ENCODE results near the gene KLRF1.

The KLRF1 gene

DNA sequence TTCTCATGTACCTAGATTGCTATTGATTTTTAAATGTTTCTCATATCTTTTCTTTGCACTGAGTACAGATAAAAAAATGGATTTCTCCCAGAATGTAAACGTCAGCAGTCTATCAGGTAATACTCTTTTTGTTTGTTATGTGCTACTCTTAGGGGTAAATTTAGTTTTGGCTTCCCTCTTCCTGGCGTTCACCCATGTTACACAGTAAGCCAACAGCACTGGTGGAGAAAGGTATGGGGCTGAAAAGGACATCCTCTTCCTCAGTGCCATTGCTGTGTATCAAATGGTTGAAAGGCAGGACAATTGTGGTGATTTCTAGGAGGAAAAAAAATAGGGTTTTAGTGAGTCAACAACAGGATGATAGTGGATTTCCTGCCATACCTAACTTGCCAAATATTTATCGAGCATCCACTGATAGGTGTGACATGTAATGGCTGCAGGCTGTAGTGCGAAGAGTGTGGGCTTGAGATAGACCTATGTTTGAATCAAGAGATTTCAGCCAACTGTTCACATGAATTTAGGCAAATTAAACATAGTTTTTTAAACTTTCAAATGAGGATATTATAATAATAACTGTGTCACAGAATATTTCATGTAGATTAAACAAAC, 61.5 kb downstream of the KLRF1 start:
- Histone ChIP-seq H3K9ac (ENCODE audit: low read depth in 1 of 2, low read length in 2 of 2) (no peak overlapping the region), H3K4me1 (ENCODE audit: control insufficient read depth in 1 of 2, insufficient read depth in 2 of 2, low read length in 2 of 2) (no peaks in the 10 kb centered on the region), H3K27me3 (ENCODE audit: control insufficient read depth in 1 of 2, insufficient read depth in 2 of 2, low read length in 2 of 2) (no peaks in the 10 kb centered on the region), H3K9me3 (ENCODE audit: control insufficient read depth in 1 of 2, low read length in 2 of 2) (no peaks in the 10 kb centered on the region), H3K27ac (ENCODE audit: low read depth, low read length) (no peak overlapping the region), H3K36me3 (ENCODE audit: control insufficient read depth in 1 of 2, insufficient read depth in 2 of 2, low read length in 2 of 2) (no peaks in the 10 kb centered on the region), H3K4me3 (ENCODE audit: low read depth in 1 of 2, low read length in 2 of 2) (no peak overlapping the region)
